Measurements from ENCODE around the gene VWDE. TPM values are rescaled to one million over a fixed set of nuclear protein-coding genes. Genes with fewer than 3 reads are reported as not detected.
A peak's percentile ranks its signal among the peaks of the same experiment; 100 is the strongest.

Gene VWDE
- total RNA-seq, 3 donors from 2014 or later = 1.3 to 1.8 (median 1.4) TPM

GRCh38 chr7:12337095-12337494, 66.6 kb downstream of the VWDE start:
- Histone ChIP-seq H3K4me3 (no peak overlapping the region), H3K36me3 (ENCODE audit: low read depth) (no peaks in the 10 kb centered on the region), H3K4me1 (ENCODE audit: low read depth) (no peaks in the 10 kb centered on the region), H3K9me3 (no peaks in the 10 kb centered on the region)
- intact Hi-C loops (cut with DNase I, micrococcal nuclease) = no loop called here
- TF ChIP-seq CTCF (IDR thresholded peaks at IDR 0.05) = no peak
- ATAC-seq (no peak), DNase-seq (no peak)

GRCh38 chr7:12328888-12329770, 74.5 kb downstream of the VWDE start:
- TF ChIP-seq CTCF (IDR thresholded peaks at IDR 0.05) = no peak
- Histone ChIP-seq H3K36me3 (ENCODE audit: low read depth) (no peaks in the 10 kb centered on the region), H3K4me3 (no peak overlapping the region), H3K4me1 (ENCODE audit: low read depth) (no peaks in the 10 kb centered on the region), H3K9me3 (no peaks in the 10 kb centered on the region)
- ATAC-seq (no peak), DNase-seq (no peak)
- intact Hi-C loops (cut with DNase I, micrococcal nuclease) = loop anchor here in 1 of 2 donors (10.0 kb wide), 1 partner anchor 264 kb away; no protein-coding TSS in a partner anchor

GRCh38 chr7:12327922-12328321, 75.7 kb downstream of the VWDE start:
- no peaks in the 10 kb centered on the region for H3K4me1 ChIP-seq (ENCODE audit: low read depth)
- peak; percentile 20 for ATAC-seq
- TF ChIP-seq CTCF (IDR thresholded peaks at IDR 0.05) = no peak
- no peak for DNase-seq
- no peak overlapping the region for H3K4me3 ChIP-seq
- H3K9me3 ChIP-seq = no peaks in the 10 kb centered on the region
- intact Hi-C loops (cut with DNase I, micrococcal nuclease) = loop anchor here in 1 of 2 donors (10.0 kb wide), 1 partner anchor 263 kb away; no protein-coding TSS in a partner anchor
- no peaks in the 10 kb centered on the region for H3K36me3 ChIP-seq (ENCODE audit: low read depth)

GRCh38 chr7:12325646-12326045, 78.0 kb downstream of the VWDE start:
- DNase-seq (no peak), ATAC-seq (no peak)
- no peak for TF ChIP-seq CTCF (IDR thresholded peaks at IDR 0.05)
- Histone ChIP-seq H3K9me3 (no peaks in the 10 kb centered on the region), H3K4me1 (ENCODE audit: low read depth) (no peaks in the 10 kb centered on the region), H3K4me3 (no peak overlapping the region), H3K36me3 (ENCODE audit: low read depth) (no peaks in the 10 kb centered on the region)
- intact Hi-C loops (cut with DNase I, micrococcal nuclease) = loop anchor here in 1 of 2 donors (10.0 kb wide), 1 partner anchor 261 kb away; no protein-coding TSS in a partner anchor

- Histone ChIP-seq H3K4me3 (no peak overlapping the region), H3K36me3 (ENCODE audit: low read depth) (no peaks in the 10 kb centered on the region), H3K9me3 (no peaks in the 10 kb centered on the region), H3K4me1 (ENCODE audit: low read depth) (no peaks in the 10 kb centered on the region)
- DNase-seq (no peak), ATAC-seq (no peak)
- intact Hi-C loops (cut with DNase I, micrococcal nuclease) = loop anchor here (2.0 to 10.0 kb wide), 2 partner anchors 257 to 259 kb away; no protein-coding TSS in a partner anchor
- no peak for TF ChIP-seq CTCF (IDR thresholded peaks at IDR 0.05)
Observed at GRCh38 chr7:12323415-12323814, 80.2 kb downstream of the VWDE start.
